IPS-NIHi11 (cell line): ENCODE results near the gene NUP93.
"Not testable (repeated sequence)": the region's sequence is repeated elsewhere in the genome, so short reads cannot be mapped to it uniquely, and the experiment has no call there.

Experiments used
- DNase-seq: peaks from one replicate; pipeline ENCODE4 v3.0.0; 2012; ENCODE audit warnings: mixed read lengths, low spot score

Gene NUP93

GRCh38 chr16:56870276-56870888 is 140.5 kb downstream of the NUP93 start:
- DNase-seq = no peak

- DNase-seq = no peak
Measured at GRCh38 chr16:56871172-56871593, 141.3 kb downstream of the NUP93 start.

GRCh38 chr16:56872863-56873391 is 143.0 kb downstream of the NUP93 start:
- DNase-seq = no peak

GRCh38 chr16:56874800-56875199 is 144.9 kb downstream of the NUP93 start:
- DNase-seq = no peak

GRCh38 chr16:56876048-56876447 is 146.1 kb downstream of the NUP93 start:
- no peak for DNase-seq

GRCh38 chr16:56877486-56878182 is 147.7 kb downstream of the NUP93 start:
- no peak for DNase-seq

GRCh38 chr16:56878282-56878854 is 148.4 kb downstream of the NUP93 start:
- no peak for DNase-seq

GRCh38 chr16:56879276-56879675 is 149.3 kb downstream of the NUP93 start:
- no peak for DNase-seq

GRCh38 chr16:56880176-56880575 is 150.2 kb downstream of the NUP93 start:
- no peak for DNase-seq

- DNase-seq = no peak
Measured at GRCh38 chr16:56880685-56881084, 150.8 kb downstream of the NUP93 start.

GRCh38 chr16:56882077-56882800 is 152.3 kb downstream of the NUP93 start:
- DNase-seq = no peak

GRCh38 chr16:56883586-56883985 is 153.7 kb downstream of the NUP93 start:
- DNase-seq = no peak

- DNase-seq = no peak
Measured at GRCh38 chr16:56884026-56884582, 154.2 kb downstream of the NUP93 start.

- not testable (repeated sequence) for DNase-seq
Measured at GRCh38 chr16:56884929-56885328, 155.0 kb downstream of the NUP93 start.

GRCh38 chr16:56885446-56886162 is 155.7 kb downstream of the NUP93 start:
- DNase-seq = no peak

GRCh38 chr16:56886296-56886695 is 156.4 kb downstream of the NUP93 start:
- DNase-seq = no peak

- no peak for DNase-seq
Measured at GRCh38 chr16:56886826-56887225, 156.9 kb downstream of the NUP93 start.

GRCh38 chr16:56888806-56889205 is 158.9 kb downstream of the NUP93 start:
- DNase-seq = no peak

- peak; percentile 65 for DNase-seq
Measured at GRCh38 chr16:56889206-56889605, 159.3 kb downstream of the NUP93 start.

GRCh38 chr16:56891685-56892084 is 161.8 kb downstream of the NUP93 start:
- no peak for DNase-seq

GRCh38 chr16:56892705-56893104 is 162.8 kb downstream of the NUP93 start:
- no peak for DNase-seq
